Lung (tissue), 12 donors: ENCODE results near the gene DNM2. TPM values are rescaled to one million over a fixed set of nuclear protein-coding genes. Genes with fewer than 3 reads are reported as not detected.
A peak's percentile ranks its signal among the peaks of the same experiment; 100 is the strongest.

Source experiments
- ATAC-seq: fragments of 200-7000 bp; cut with Tn5 transposase; one replicate; pipeline ENCODE4 v1.9.1; 2020; ENCODE audit warnings: moderate number of reproducible peaks; ENCODE audit not compliant: insufficient read depth, low FRiP score
- DNase-seq, 3 donors: peaks; one replicate each; pipeline ENCODE4 v3.0.0-alpha.2; 2013 to 2017
- H3K27ac ChIP-seq, 2 donors: one replicate each; pipeline ENCODE4 v1.5.1; 2013; ENCODE audit warnings: mild to moderate bottlenecking in 2 of 2, moderate library complexity in 2 of 2, control low read depth in 1 of 2, inconsistent platforms in 1 of 2, low read depth in 1 of 2, low read length in 1 of 2
- H3K27me3 ChIP-seq, 3 donors: one replicate each; pipeline ENCODE4 v1.5.1; 2013; ENCODE audit warnings: low read length in 2 of 3; ENCODE audit not compliant: control insufficient read depth in 3 of 3, insufficient read depth in 3 of 3
- H3K36me3 ChIP-seq, 4 donors: one replicate each; pipeline ENCODE4 v1.5.1; 2013; ENCODE audit warnings: low read length in 4 of 4, mild to moderate bottlenecking in 1 of 4, moderate library complexity in 1 of 4; ENCODE audit not compliant: control insufficient read depth in 4 of 4, insufficient read depth in 4 of 4
- H3K4me1 ChIP-seq, 5 donors: one replicate each; pipeline ENCODE4 v1.5.1; 2013; ENCODE audit warnings: low read length in 5 of 5, mild to moderate bottlenecking in 2 of 5, moderate library complexity in 1 of 5; ENCODE audit not compliant: control insufficient read depth in 5 of 5, insufficient read depth in 5 of 5
- H3K4me3 ChIP-seq: one replicate; pipeline ENCODE4 v1.5.1; 2013; ENCODE audit warnings: mild to moderate bottlenecking, control low read depth, moderate library complexity
- H3K9ac ChIP-seq, 2 donors: one replicate each; pipeline ENCODE4 v1.5.1; 2013; ENCODE audit warnings: low read length in 2 of 2, control low read depth in 1 of 2; ENCODE audit not compliant: insufficient read depth in 1 of 2
- H3K9me3 ChIP-seq, 4 donors: one replicate each; pipeline ENCODE4 v1.5.1; 2013; ENCODE audit warnings: low read length in 3 of 4, mild to moderate bottlenecking in 1 of 4, moderate library complexity in 1 of 4; ENCODE audit not compliant: control insufficient read depth in 4 of 4, insufficient read depth in 3 of 4
- CTCF ChIP-seq: IDR thresholded peaks from 2 replicates; pipeline ENCODE4 v1.5.1; 2012; ENCODE audit warnings: mild to moderate bottlenecking; ENCODE audit errors: control extremely low read depth, extremely low read depth
- WGBS, 2 donors: extraction: QIAGEN DNeasy Blood & Tissue Kit; methylation state at CpG; one replicate each; pipeline ENCODE4 v1.1.7; 2013; 5-methylcytosine and 5-hydroxymethylcytosine counted together
- polyA plus RNA-seq, 2 donors: library from polyadenylated mRNA; stranded (reverse); fragments of 200-250 nt; gene quantifications; one replicate each; pipeline ENCODE4 v1.2.1, GENCODE V29; 2013
- total RNA-seq, 2 donors: library from RNA; depleted of rRNA in 1 of 2; stranded (reverse); fragments of >200 nt in 1 of 2; gene quantifications; one replicate each; pipeline ENCODE4 v1.2.1, GENCODE V29; 2014 to 2021
- donor health status: control.
- donor health status: control.
- donor health status: Bipolar disorder and iron deficiency.
- donor health status: healthy.
- donor health status: DM: yes; HTN: yes; CAD: no.

Gene DNM2
- total and polyA plus RNA-seq, 4 donors = 172 to 277 (median 204) TPM

GRCh38 chr19:10846500-10847202 is 128.8 kb downstream of the DNM2 start:
- no peaks in the 10 kb centered on the region for H3K27me3 ChIP-seq
- H3K9ac ChIP-seq = no peak overlapping the region
- H3K4me3 ChIP-seq = no peak overlapping the region
- no peaks in the 10 kb centered on the region for H3K36me3 ChIP-seq
- peaks cover 0 to 4% (median 1%) of the 10 kb centered on the region in 4 donors for H3K9me3 ChIP-seq
- ATAC-seq (no peak), DNase-seq (no peak)
- H3K27ac ChIP-seq = no peak overlapping the region
- H3K4me1 ChIP-seq = peaks cover 0 to 8% (median 0%) of the 10 kb centered on the region in 5 donors
- TF ChIP-seq CTCF = no peak
- WGBS, 2 donors = 89 to 91% methylated on average over 2 of the region's 2 CpGs

GRCh38 chr19:10848230-10848856 is 130.5 kb downstream of the DNM2 start, which contains the start of gene C19orf38:
Gene C19orf38, plus strand, starts transcription at chr19:10848415. Its CDS starts 94 bp downstream, at chr19:10848509.
- Histone ChIP-seq H3K4me1 (peaks cover 0 to 8% (median 0%) of the 10 kb centered on the region in 5 donors), H3K27me3 (no peaks in the 10 kb centered on the region), H3K27ac (peak within 1 kb of the TSS in 1 of 2 donors; percentile 1), H3K9ac (no peak within 1 kb of the TSS), H3K36me3 (no peaks in the 10 kb centered on the region), H3K4me3 (no peak within 1 kb of the TSS), H3K9me3 (peaks cover 0 to 4% (median 0%) of the 10 kb centered on the region in 4 donors)
- no peak for TF ChIP-seq CTCF
- DNase-seq (peak; percentile 73 to 92 (median 79)), ATAC-seq (no peak)
- WGBS, 2 donors = 16 to 36% methylated on average over 14 of the region's 14 CpGs

- DNase-seq = no peak
- no peaks in the 10 kb centered on the region for H3K27me3 ChIP-seq
- H3K4me3 ChIP-seq = no peak overlapping the region
- H3K4me1 ChIP-seq = peaks cover 0 to 8% (median 0%) of the 10 kb centered on the region in 5 donors
- H3K9ac ChIP-seq = no peak overlapping the region
- TF ChIP-seq CTCF = no peak
- peaks cover 0 to 4% (median 0%) of the 10 kb centered on the region in 4 donors for H3K9me3 ChIP-seq
- 88 to 93% methylated on average over 5 of the region's 5 CpGs for WGBS, 2 donors
- no peak overlapping the region for H3K27ac ChIP-seq
- H3K36me3 ChIP-seq = no peaks in the 10 kb centered on the region
- no peak for ATAC-seq
Observed at GRCh38 chr19:10850631-10851030, 132.8 kb downstream of the DNM2 start.
